Loucy (cell line): ENCODE data around the gene PPP3CB.

Experiments used
- H2AFZ ChIP-seq: fragments of 200-600 bp; sonication (generic); 2 replicates; pipeline ENCODE4 v1.6.0; 2016; ENCODE audit warnings: antibody characterized with exemption, mild to moderate bottlenecking, low read length, moderate library complexity
- H3F3A ChIP-seq: fragments of 200-600 bp; 2 replicates; pipeline ENCODE4 v1.6.0; 2016; ENCODE audit warnings: antibody characterized with exemption, low read depth, mild to moderate bottlenecking
- H3K27me3 ChIP-seq: fragments of 200-600 bp; sonication (generic); 2 replicates; pipeline ENCODE4 v1.6.1; 2014; ENCODE audit warnings: low read length, mild to moderate bottlenecking; ENCODE audit not compliant: insufficient read depth, poor library complexity, severe bottlenecking
- H3K36me3 ChIP-seq: fragments of 200-600 bp; sonication (generic); 2 replicates; pipeline ENCODE4 v1.6.1; 2016; ENCODE audit warnings: low read length; ENCODE audit not compliant: insufficient read depth
- H3K4me1 ChIP-seq: fragments of 200-600 bp; sonication (generic); 2 replicates; pipeline ENCODE4 v1.5.1; 2014; ENCODE audit warnings: low read length, mild to moderate bottlenecking; ENCODE audit not compliant: insufficient read depth, poor library complexity, severe bottlenecking
- H3K4me2 ChIP-seq: fragments of 200-600 bp; sonication (generic); 2 replicates; pipeline ENCODE4 v1.6.0; 2014; ENCODE audit warnings: antibody characterized with exemption, low read length, low read depth, mild to moderate bottlenecking; ENCODE audit not compliant: poor library complexity, severe bottlenecking
- H3K4me3 ChIP-seq: fragments of 200-600 bp; sonication (generic); 2 replicates; pipeline ENCODE4 v1.5.1; 2014; ENCODE audit warnings: low read length, mild to moderate bottlenecking, mixed read lengths; ENCODE audit not compliant: poor library complexity, severe bottlenecking
- H3K79me2 ChIP-seq: fragments of 200-600 bp; sonication (generic); 2 replicates; pipeline ENCODE4 v1.6.1; 2014; ENCODE audit warnings: low read length; ENCODE audit not compliant: insufficient read depth
- H3K9ac ChIP-seq: fragments of 200-600 bp; sonication (generic); 2 replicates; pipeline ENCODE4 v1.6.0; 2014; ENCODE audit warnings: mild to moderate bottlenecking, low read depth, low read length, moderate library complexity; ENCODE audit not compliant: poor library complexity, severe bottlenecking
- H3K9me2 ChIP-seq: fragments of 200-600 bp; sonication (generic); replicated peaks from 2 replicates; pipeline ENCODE4 v1.6.1; 2016; ENCODE audit warnings: low read depth, low read length, mixed read lengths
- H3K9me3 ChIP-seq: fragments of 200-600 bp; sonication (generic); 2 replicates; pipeline ENCODE4 v1.6.1; 2014; ENCODE audit warnings: mild to moderate bottlenecking, antibody characterized with exemption, low read length, low read depth; ENCODE audit not compliant: insufficient read depth
- H4K20me1 ChIP-seq: fragments of 200-600 bp; sonication (generic); 2 replicates; pipeline ENCODE4 v1.6.0; 2014; ENCODE audit warnings: antibody characterized with exemption, low read length, mild to moderate bottlenecking; ENCODE audit not compliant: insufficient read depth, poor library complexity, severe bottlenecking
- CTCF ChIP-seq: fragments of 200-600 bp; sonication (generic); conservative IDR thresholded peaks from 2 replicates; pipeline ENCODE4 v1.5.1; 2014; ENCODE audit warnings: mild to moderate bottlenecking, antibody characterized with exemption, low read length
- EZH2phosphoT487 ChIP-seq: fragments of 200-600 bp; IDR thresholded peaks from 2 replicates; pipeline ENCODE4 v1.6.1; 2018; ENCODE audit warnings: antibody characterized with exemption, mild to moderate bottlenecking, moderate library complexity, borderline replicate concordance

The PPP3CB gene

GRCh38 chr10:73386583-73386982 is 109.2 kb downstream of the PPP3CB start:
- H3F3A ChIP-seq, result no peaks in the 10 kb centered on the region
- TF ChIP-seq CTCF (no peak), EZH2phosphoT487 (no peak)
- H2AFZ ChIP-seq, result no peak overlapping the region
- no peak overlapping the region for H3K4me2 ChIP-seq
- no peaks in the 10 kb centered on the region for H3K4me1 ChIP-seq
- H3K9me2 ChIP-seq, result no peaks in the 10 kb centered on the region
- H3K79me2 ChIP-seq, result no peaks in the 10 kb centered on the region
- no peaks in the 10 kb centered on the region for H4K20me1 ChIP-seq
- no peaks in the 10 kb centered on the region for H3K27me3 ChIP-seq
- H3K9ac ChIP-seq, result no peak overlapping the region
- H3K9me3 ChIP-seq, result no peaks in the 10 kb centered on the region
- H3K36me3 ChIP-seq, result peaks cover 86% of the 10 kb centered on the region; the same call in 1 of the 2 replicates
- H3K4me3 ChIP-seq, result no peak overlapping the region
